ENCODE results near the gene TBC1D9B.

Gene TBC1D9B

GRCh38 chr5:179868541-179868940, 39.2 kb downstream of the TBC1D9B start:
- DNase-seq, result no peak

DNA sequence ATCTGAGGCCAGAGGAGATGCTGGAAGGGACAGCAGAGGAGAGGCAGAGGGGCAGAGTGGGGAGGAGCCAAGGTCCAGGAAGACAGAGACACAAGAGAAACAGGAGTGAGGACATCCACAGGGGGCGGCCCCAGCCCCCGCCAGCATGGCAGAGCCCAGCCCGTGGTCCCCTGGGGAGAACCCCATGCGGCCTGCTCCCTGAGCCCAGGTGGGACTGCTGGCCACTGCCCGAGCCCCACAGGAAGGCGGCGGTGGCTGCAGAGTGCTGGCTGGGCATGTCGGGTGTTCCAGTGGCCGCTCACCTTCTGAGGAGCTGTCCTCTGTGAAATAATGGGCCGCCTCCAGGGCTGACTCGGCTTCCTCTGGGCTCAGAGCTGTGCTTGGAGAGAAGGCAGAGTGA, 40.2 kb downstream of the TBC1D9B start:
- DNase-seq, result no peak

DNA sequence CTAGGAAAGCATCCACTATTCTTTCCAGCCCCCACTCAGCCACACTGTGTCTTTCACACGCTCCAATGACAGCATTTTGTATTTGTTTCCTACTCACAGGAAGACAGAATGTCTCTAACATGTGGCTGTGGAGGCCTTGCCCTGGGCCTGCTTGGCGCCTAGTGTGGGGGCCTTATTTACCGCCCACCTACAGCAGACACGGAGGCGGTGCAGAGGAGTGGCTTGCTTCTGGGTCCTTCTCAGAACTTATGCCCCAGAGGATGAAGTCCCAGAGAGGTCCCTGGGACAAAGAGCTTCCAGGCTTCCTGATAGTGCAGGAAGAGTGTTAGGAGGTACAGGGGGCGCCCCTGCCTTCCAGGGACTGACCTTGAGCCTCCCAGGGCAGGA, 40.6 kb downstream of the TBC1D9B start:
- DNase-seq, result no peak

- no peak for DNase-seq
Observed at GRCh38 chr5:179866241-179867078, 41.2 kb downstream of the TBC1D9B start.

DNA sequence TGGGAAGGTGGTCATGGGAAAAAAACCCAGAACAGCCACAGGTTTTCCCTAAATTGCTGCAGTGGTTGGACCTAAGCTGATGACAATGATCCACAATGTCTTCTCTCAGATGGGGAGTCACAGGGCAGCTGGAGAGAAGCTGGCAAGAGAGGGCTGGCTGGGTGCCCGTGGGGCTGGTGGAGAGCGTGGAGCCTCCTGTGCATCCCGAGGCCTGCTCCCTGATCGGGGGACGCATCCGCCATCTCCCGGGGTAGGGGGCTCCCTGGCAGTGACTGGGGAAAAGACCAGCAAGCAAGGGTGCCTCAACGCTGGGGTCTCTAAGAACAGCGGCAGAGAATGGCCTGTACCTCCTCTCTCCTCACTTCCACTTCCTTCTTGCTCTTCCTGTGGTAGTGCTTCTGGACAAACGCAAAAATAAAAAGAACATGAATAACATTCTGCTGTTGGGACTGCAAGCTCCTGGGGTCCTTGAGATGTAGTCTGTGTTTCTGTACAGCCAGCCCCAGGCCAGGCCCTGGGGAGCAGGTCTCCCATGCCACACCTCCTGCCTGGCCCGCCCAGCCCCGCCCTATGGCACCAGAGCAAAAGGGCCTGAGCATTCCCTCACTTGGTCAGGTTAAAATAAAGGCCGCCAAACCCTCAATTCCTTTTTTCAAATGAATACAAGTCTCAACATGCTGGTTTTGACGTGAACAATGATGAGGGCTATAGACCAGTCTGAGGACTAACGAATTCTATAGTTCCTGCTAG, 42.0 kb downstream of the TBC1D9B start:
- DNase-seq, result no peak

GRCh38 chr5:179864686-179865085, 43.0 kb downstream of the TBC1D9B start:
- no peak for DNase-seq

DNA sequence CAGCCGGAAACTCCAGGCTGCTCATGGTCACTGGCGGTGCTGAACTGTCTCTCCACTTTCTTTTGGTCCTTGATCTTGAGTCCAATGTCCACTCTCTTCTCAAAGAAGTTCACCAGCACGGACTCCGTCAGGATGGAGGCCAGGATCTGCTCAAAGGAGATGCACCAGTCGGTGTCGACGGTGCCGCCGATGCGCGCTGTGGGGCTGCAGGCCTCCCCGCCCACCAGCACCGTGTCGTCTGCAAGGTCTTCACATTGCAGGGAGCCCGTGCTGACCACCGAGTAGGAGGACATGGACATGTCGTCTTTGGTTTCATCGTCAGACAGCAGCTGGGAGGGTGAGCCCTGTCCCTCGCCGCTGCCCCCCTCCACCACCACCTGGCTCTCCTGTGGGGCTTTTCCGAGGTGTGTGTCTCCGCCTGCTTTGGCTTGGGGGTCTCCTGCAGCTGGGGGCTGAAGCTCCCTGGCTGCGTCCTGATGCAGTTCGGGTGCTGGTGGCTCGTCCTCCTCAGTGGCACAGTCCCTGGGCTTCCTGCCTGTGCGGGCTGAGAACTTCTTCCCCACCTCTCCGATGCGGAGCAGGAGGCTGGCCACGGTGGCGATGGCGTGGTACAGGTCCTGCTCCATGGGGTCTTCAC, 44.1 kb downstream of the TBC1D9B start:
- DNase-seq, result no peak

DNA sequence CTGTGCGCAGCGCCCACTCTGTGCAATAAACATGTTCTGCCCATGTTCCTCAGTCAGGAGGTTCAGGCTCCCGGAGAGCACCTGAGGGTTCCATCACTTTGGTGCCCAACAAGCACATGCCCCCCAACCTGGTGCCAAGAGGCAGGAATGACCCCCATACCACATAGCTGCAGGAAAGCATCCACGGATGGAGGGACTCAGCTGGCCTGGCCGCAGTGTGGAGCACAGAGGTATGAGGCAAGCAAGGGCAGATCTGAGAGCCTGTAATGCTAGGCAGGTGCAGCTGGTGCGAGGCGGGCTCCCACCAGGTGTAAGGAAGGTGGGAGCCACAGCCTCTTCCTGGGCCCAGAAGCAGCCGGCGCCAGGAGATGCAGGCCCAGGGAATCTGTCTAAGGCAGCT, 44.8 kb downstream of the TBC1D9B start:
- no peak for DNase-seq

GRCh38 chr5:179862296-179862695, 45.4 kb downstream of the TBC1D9B start:
- no peak for DNase-seq

DNA sequence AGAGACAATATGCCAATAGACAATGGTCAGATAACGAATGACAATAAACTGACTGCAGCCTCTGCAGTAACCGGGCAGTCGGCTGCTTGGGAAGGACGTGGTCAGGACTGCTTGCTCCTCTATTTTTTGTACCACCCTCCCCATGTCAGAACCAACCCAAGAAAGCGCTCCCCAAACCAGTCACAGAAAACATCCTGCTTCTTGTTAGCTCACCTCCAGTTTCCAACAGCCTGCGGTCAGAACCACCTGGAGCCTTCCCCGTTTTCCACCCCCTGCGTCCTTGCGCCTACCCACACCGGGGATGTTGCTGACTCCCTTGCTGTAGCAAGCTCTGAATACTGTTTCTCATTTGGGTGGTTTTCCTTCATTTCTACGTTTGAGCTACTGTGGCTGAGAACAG, 47.4 kb downstream of the TBC1D9B start:
- DNase-seq, result no peak

DNA sequence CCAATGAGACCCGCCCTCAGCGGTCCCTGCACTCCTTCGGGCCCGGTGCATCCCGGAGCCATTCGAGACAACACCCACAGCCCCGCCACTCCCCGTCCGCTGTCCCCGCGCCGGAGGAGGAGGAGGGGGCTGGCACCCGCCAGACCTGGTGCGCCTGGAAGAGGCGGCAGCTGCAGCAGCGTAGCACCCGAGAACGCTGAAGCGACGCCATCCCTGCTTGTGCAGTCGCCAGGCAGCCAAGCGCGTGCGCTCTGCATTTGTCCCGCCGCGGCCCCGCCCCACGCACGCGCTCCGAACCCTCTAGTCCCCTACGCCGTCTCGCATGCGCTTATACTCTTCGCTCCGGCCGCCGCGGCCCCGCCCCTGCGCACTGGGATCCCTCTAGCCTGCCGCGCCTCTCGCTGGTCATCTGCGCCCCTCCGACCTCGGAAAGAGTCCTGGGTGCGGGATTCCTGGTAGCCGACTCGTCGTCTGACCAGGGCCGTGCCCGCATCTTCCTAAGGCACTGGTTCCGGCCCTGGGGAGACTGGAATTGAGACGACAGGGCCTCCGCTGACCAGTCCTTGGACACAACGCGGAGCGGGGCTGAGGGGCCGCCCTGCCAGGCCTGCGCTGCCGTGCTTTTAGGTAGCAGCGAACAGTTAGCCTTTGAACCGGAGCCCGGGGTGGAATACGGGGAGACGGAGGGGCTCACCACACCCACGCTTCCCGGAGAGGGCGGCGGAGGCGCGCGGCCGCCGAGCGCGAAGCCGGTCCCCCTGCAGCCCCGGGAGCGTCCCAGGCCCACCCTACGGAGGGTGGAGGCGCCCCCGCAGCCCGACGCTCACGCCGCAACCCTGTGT, 48.9 kb downstream of the TBC1D9B start, which contains the start of gene MRNIP:
TSS of gene MRNIP (minus strand) at position 232 of the 842 bp plus-strand sequence. CDS start at position 211, 21 bp downstream.
- DNase-seq, result peak; percentile 80 to 86

- no peak for DNase-seq
Observed at GRCh38 chr5:179858241-179858585, 49.5 kb downstream of the TBC1D9B start.

DNA sequence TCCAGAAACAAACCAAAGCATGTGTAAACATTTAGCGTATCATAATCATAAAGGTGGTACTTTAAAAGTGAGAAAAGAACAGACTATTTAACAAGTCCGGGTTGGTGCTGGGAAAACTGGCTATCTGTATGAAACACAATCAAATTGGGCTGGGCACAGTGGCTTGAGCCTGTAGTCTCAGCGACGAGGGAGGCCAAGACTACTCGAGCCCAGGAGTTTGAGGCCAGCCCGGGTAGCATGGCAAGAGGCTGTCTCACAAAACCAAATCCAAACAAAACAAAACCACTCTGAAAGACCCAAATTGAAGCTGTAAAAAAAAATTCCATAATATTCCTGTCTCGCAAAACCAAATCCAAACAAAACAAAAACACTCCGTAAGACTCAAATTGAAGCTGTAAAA, 53.3 kb downstream of the TBC1D9B start:
- no peak for DNase-seq

DNA sequence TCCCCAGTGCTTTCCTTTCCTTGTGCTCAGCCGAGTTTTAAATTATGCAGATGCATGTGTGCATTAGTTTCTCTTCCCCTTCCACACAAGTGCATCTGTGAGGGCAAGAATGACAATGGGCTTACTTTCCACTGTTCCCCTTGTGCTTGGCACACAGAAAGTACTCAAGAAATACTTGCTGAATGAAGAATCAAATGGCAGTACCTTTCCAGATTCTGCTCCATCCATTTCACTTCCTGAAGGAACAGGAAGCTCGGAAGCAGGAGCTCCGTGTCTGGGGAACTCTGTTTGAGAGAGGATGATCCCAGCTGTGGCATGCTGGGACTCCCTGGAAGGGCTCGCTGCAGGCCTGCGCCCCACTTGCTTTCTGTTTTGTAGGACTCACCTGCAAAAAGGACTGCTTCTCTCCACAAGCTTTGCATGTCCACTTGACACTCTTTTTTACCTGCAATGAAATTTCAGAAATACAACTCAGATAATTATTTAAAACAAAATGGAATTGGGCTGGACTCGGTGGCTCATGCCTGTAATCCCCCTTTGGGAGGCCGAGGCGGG, 54.6 kb downstream of the TBC1D9B start:
- no peak for DNase-seq

DNA sequence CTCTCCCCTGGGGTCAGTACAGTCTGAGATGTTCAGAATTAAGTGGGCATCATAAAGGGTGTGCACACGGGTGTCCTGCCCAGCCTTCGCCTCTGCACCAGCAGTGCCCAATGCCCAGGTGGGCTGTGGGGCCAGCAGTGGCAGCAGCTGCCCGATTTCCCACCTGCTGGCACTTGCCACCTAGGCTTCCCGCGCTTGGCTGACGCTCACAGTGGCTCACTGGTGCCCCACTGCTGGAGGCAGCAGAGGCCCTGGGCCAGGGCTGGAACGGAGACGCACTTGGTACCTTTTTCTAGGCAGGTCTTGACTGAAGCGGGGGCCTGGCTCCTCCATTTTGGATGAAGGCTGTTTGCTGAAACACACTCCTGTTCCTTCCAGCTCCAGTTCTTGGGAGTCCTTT, 66.1 kb downstream of the TBC1D9B start:
- no peak for DNase-seq

- no peak for DNase-seq
Observed at GRCh38 chr5:179840766-179841165, 66.9 kb downstream of the TBC1D9B start.

DNA sequence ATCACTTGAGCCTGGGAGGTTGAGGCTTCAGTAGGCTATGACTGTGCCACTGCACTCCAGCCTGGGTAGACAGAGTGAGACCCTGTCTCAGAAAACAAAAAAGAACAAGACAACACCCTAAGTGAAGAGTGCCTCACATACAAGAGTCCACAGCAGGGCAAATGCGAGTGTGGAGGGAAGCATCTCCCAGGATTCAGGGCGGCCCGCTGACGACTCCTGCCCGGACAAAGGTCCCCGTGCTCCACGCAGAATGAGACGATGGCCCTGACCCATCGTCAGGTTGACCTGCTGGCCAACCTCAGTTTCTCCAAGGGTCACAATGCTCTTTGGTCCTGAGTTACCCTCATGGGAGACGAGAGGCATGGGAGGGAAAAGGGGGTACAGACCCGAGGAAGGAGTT, 67.4 kb downstream of the TBC1D9B start:
- no peak for DNase-seq

- DNase-seq, result no peak
Observed at GRCh38 chr5:179839328-179840256, 68.1 kb downstream of the TBC1D9B start.

GRCh38 chr5:179837076-179838011, 70.4 kb downstream of the TBC1D9B start:
- DNase-seq, result no peak

Data from bone marrow (tissue), 2 donors.